Endothelial cell of umbilical vein (primary cell): ENCODE results near the gene CCDC88B. TPM values are rescaled to one million over a fixed set of nuclear protein-coding genes. Genes with fewer than 3 reads are reported as not detected.

Experiments
- BruUV-seq: library from RNA; stranded (reverse); fragments of 400-500 nt; replicated peaks from 2 replicates; lab custom pipeline; 2021; lab: Mats Ljungman, UMichigan
- CTCF ChIA-PET: fragments of 300-600, 350-600 bp; sonication (Branson Sonifier 250); formaldehyde crosslinking; loops from one replicate; lab custom pipeline; 2021; ENCODE audit warnings: antibody characterized with exemption, inconsistent platforms; lab: Charles Lee
- POLR2A ChIA-PET: fragments of 300-600, 350-600 bp; sonication (Branson Sonifier 250); formaldehyde crosslinking; loops from one replicate; lab custom pipeline; 2021; ENCODE audit warnings: antibody characterized with exemption, inconsistent platforms; lab: Charles Lee
- DNase-seq: peaks from one replicate; pipeline ENCODE4 v3.0.0-alpha.2; 2011; ENCODE audit warnings: low read depth, low spot score
- FAIRE-seq: peaks from 2 replicates; lab custom pipeline; 2011; peaks lifted over from hg19 to GRCh38; lab: Jason Lieb, UNC
- H2AFZ ChIP-seq: 2 replicates; pipeline ENCODE4 v1.6.0; 2012; ENCODE audit warnings: low read depth, low read length, control low read depth, inconsistent platforms
- H3K27ac ChIP-seq: 2 replicates; pipeline ENCODE4 v1.5.1; 2011; ENCODE audit warnings: low read depth, mild to moderate bottlenecking, control low read depth, low read length, moderate library complexity; ENCODE audit not compliant: insufficient read depth
- H3K27me3 ChIP-seq, 2 experiments: 2 replicates each; pipeline versions ENCODE4 v1.6.0 to v1.6.1; 2011; ENCODE audit warnings: low read length in 2 of 2, mixed read lengths in 1 of 2; ENCODE audit not compliant: control insufficient read depth in 2 of 2, insufficient read depth in 2 of 2
- H3K36me3 ChIP-seq, 2 experiments: 2 replicates in 1 of 2; 3 replicates in 1 of 2; pipeline ENCODE4 v1.5.1; 2011; ENCODE audit warnings: low read length in 2 of 2, mild to moderate bottlenecking in 1 of 2, moderate library complexity in 1 of 2; ENCODE audit not compliant: control insufficient read depth in 2 of 2, insufficient read depth in 2 of 2; ENCODE audit errors: extremely low read depth in 1 of 2
- H3K4me1 ChIP-seq: 3 replicates; pipeline ENCODE4 v1.5.1; 2011; ENCODE audit warnings: mild to moderate bottlenecking, low read length; ENCODE audit not compliant: control insufficient read depth, insufficient read depth; ENCODE audit errors: extremely low read depth
- H3K4me2 ChIP-seq: 2 replicates; pipeline ENCODE4 v1.6.1; 2011; ENCODE audit warnings: low read length, control low read depth, mixed read lengths; ENCODE audit not compliant: insufficient read depth
- H3K4me3 ChIP-seq, 3 experiments: fragments of 200-600 bp in 1 of 3; sonication (generic), shearing (Covaris generic) in 1 of 3; replicated peaks in 1 of 3; 2 replicates each; pipeline ENCODE4 v1.5.1; 2011 to 2016; ENCODE audit warnings: control low read depth in 3 of 3, low read length in 3 of 3, mild to moderate bottlenecking in 2 of 3, inconsistent platforms in 1 of 3, low read depth in 1 of 3, moderate library complexity in 1 of 3; ENCODE audit not compliant: insufficient read depth in 1 of 3
- H3K79me2 ChIP-seq: 2 replicates; pipeline ENCODE4 v1.6.0; 2012; ENCODE audit warnings: low read length, inconsistent platforms; ENCODE audit not compliant: control insufficient read depth, insufficient read depth
- H3K9ac ChIP-seq: replicated peaks from 2 replicates; pipeline ENCODE3; 2011; ENCODE audit warnings: low read length, control low read depth; ENCODE audit not compliant: insufficient read depth; ENCODE audit errors: extremely low read depth
- H3K9me1 ChIP-seq: replicated peaks from 3 replicates; pipeline ENCODE4 v1.6.0; 2011; ENCODE audit warnings: mild to moderate bottlenecking, low read length; ENCODE audit not compliant: control insufficient read depth, insufficient read depth; ENCODE audit errors: extremely low read depth
- H3K9me3 ChIP-seq: replicated peaks from 2 replicates; pipeline ENCODE4 v1.5.1; 2012; ENCODE audit warnings: low read length, inconsistent platforms; ENCODE audit not compliant: control insufficient read depth, insufficient read depth
- H4K20me1 ChIP-seq: replicated peaks from 2 replicates; pipeline ENCODE3; 2011; ENCODE audit warnings: mild to moderate bottlenecking, low read length; ENCODE audit not compliant: control insufficient read depth, insufficient read depth; ENCODE audit errors: extremely low read depth
- CTCF ChIP-seq, 2 donors: IDR thresholded peaks; 1 replicate in 1 of 2; 2 replicates in 1 of 2; pipeline ENCODE4 v1.5.1; 2011; ENCODE audit warnings: low read length in 2 of 2, mild to moderate bottlenecking in 2 of 2, moderate library complexity in 2 of 2, control low read depth in 1 of 2, inconsistent platforms in 1 of 2, low read depth in 1 of 2; ENCODE audit not compliant: insufficient read depth in 1 of 2; ENCODE audit errors: extremely low read depth in 1 of 2
- JUN ChIP-seq: IDR thresholded peaks from 2 replicates; pipeline ENCODE4 v1.6.1; 2011; ENCODE audit warnings: borderline replicate concordance, low read depth; ENCODE audit not compliant: insufficient read length, insufficient read depth
- dilution Hi-C: fragments of 300-500 bp; cut with MboI; formaldehyde crosslinking; loops from one replicate; pipeline ENCODE4 v1.15.0; 2019; ENCODE audit warnings: low sequenced_read_pairs; ENCODE audit not compliant: extremely low pct_ligation_motif_present
- intact Hi-C: fragments of 100-400 bp; cut with micrococcal nuclease; formaldehyde crosslinking; loops from one replicate; pipeline ENCODE4 v1.10.0; 2022
- polyA plus RNA-seq, 4 experiments: library from polyadenylated mRNA; depleted of rRNA in 3 of 4; stranded (reverse) in 3 of 4; unstranded in 1 of 4; fragments of >200 nt; gene quantifications; 2 replicates each; pipeline versions ENCODE4 v1.2.1 to v1.2.3, GENCODE V29; 2011 to 2012; ENCODE audit warnings: missing spikeins in 1 of 4
- total RNA-seq: library from RNA; stranded (reverse); gene quantifications from 2 replicates; pipeline ENCODE4 v1.2.3, GENCODE V29; 2021
- TF ChIP-seq, protein P1 (sequence below): IDR thresholded peaks from 2 replicates; pipeline ENCODE4 v1.6.1; 2011; ENCODE audit not compliant: insufficient read depth, insufficient read length

The CCDC88B gene
- total and polyA plus RNA-seq, 2 donors (not counting 3 experiments of a cell fraction or from before 2014, with no cell fraction given): 1.8 to 2.7 TPM

DNA sequence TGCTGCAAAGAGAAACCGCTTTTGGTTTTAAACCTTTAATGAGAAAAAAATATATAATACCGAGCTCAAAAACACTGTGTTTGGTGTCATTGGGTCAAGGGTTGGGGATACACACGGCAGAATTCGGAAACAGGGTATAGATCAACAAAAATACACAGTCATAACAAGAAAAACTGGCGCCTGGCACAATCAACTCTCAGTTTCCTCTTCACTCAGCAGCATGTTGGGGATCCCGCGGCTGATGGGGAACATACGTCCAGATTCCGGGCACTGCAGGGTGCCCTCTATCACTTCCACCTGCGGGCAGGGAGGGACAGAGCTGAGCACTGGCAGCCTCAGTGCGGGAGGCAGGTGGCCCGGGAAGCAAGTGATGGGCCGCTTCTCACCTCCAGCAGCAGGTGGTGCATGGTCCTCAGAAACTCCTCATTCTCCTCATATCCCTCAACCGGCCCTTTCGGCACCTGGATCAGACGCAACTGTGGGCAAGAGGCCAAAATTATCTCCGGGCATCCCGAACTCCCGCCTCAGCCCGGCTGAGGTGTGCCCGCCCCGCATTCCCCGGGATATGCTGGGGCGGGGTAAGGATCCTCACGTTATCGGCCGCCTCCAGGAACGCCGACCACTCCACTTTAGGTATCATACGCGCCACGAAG is 23.2 kb upstream of the CCDC88B start:
- no peak for FAIRE-seq
- intact Hi-C loops: loop anchor here (1.0 kb wide), 2 partner anchors 11 to 39 kb away; partner anchors contain the start of gene ESRRA
- Histone ChIP-seq H3K9ac (peak overlapping the region; percentile 77), H2AFZ (peak overlapping the region; percentile 16), H3K79me2 (peaks cover 4% of the 10 kb centered on the region), H3K4me3 (peak overlapping the region; percentile 48 to 76 (median 75)), H3K4me2 (peak overlapping the region; percentile 87), H3K27me3 (no peaks in the 10 kb centered on the region), H3K4me1 (peaks cover 10% of the 10 kb centered on the region), H3K9me3 (no peaks in the 10 kb centered on the region), H3K36me3 (peaks cover 2 to 13% of the 10 kb centered on the region in 2 experiments), H3K9me1 (no peaks in the 10 kb centered on the region), H3K27ac (peak overlapping the region; percentile 87), H4K20me1 (no peaks in the 10 kb centered on the region)
- BruUV-seq: TSS peak; percentile 98
- ChIA-PET POLR2A (interaction anchor here (1.2 to 2.1 kb wide), 3 partner anchors 12 to 26 kb away, joined by 4 to 6 read pairs (median 5); no protein-coding TSS in a partner anchor), CTCF (interaction anchor here (0.9 to 3.6 kb wide), 12 partner anchors 10 to 132 kb away, joined by 4 to 72 read pairs (median 10); partner anchors contain the start of genes BAD, CATSPERZ, CCDC88B and ESRRA)
- dilution Hi-C loops: no loop called here
- no peak for DNase-seq
- TF ChIP-seq CTCF (IDR thresholded peaks at IDR 0.05; ENCODE audit: extremely low read depth in 1 of 2, insufficient read depth in 1 of 2, low read depth in 1 of 2, low read length in 2 of 2) (peak in 1 of 2 donors; percentile 20), JUN (no peak)
- TF ChIP-seq, protein P1, sequence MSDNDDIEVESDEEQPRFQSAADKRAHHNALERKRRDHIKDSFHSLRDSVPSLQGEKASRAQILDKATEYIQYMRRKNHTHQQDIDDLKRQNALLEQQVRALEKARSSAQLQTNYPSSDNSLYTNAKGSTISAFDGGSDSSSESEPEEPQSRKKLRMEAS: no peak
